Fibroblast of lung (primary cell): ENCODE results near the gene ATP6V0E1. TPM values are rescaled to one million over a fixed set of nuclear protein-coding genes. Genes with fewer than 3 reads are reported as not detected.

Source experiments
- DNase-seq, 2 donors: peaks; one replicate each; pipeline versions ENCODE4 v3.0.0 to v3.0.0-alpha.2; 2010; ENCODE audit warnings: low read depth in 2 of 2
- H2AFZ ChIP-seq: 2 replicates; pipeline ENCODE4 v1.5.1; 2012; ENCODE audit warnings: low read length, control low read depth, inconsistent platforms
- H3K27ac ChIP-seq: 2 replicates; pipeline ENCODE4 v1.5.1; 2011; ENCODE audit warnings: low read length, control low read depth; ENCODE audit not compliant: insufficient read depth
- H3K27me3 ChIP-seq: 2 replicates; pipeline ENCODE4 v1.5.1; 2011; ENCODE audit warnings: mild to moderate bottlenecking, low read length; ENCODE audit not compliant: control insufficient read depth, insufficient read depth
- H3K36me3 ChIP-seq: 2 replicates; pipeline ENCODE4 v1.5.1; 2011; ENCODE audit warnings: low read length; ENCODE audit not compliant: control insufficient read depth, insufficient read depth
- H3K4me1 ChIP-seq: 2 replicates; pipeline ENCODE4 v1.5.1; 2011; ENCODE audit warnings: low read length; ENCODE audit not compliant: control insufficient read depth, insufficient read depth; ENCODE audit errors: extremely low read depth
- H3K4me2 ChIP-seq: 2 replicates; pipeline ENCODE4 v1.5.1; 2011; ENCODE audit warnings: low read length, control low read depth; ENCODE audit not compliant: insufficient read depth; ENCODE audit errors: extremely low read depth
- H3K4me3 ChIP-seq, 4 experiments: fragments of 200-600 bp in 1 of 4; sonication (generic) in 1 of 4; replicated peaks in 1 of 4; 2 replicates each; pipeline ENCODE4 v1.5.1; 2011 to 2016; ENCODE audit warnings: low read length in 4 of 4, low read depth in 3 of 4, mild to moderate bottlenecking in 3 of 4, control low read depth in 2 of 4, inconsistent platforms in 1 of 4, mixed read lengths in 1 of 4; ENCODE audit not compliant: insufficient read depth in 1 of 4; ENCODE audit errors: control extremely low read depth in 1 of 4
- H3K79me2 ChIP-seq: 2 replicates; pipeline ENCODE4 v1.5.1; 2012; ENCODE audit warnings: mild to moderate bottlenecking, low read length, inconsistent platforms; ENCODE audit not compliant: control insufficient read depth, insufficient read depth
- H3K9ac ChIP-seq: 2 replicates; pipeline ENCODE4 v1.5.1; 2011; ENCODE audit warnings: mild to moderate bottlenecking, low read length, control low read depth; ENCODE audit not compliant: insufficient read depth
- H3K9me3 ChIP-seq: 2 replicates; pipeline ENCODE4 v1.5.1; 2012; ENCODE audit warnings: low read depth, low read length; ENCODE audit not compliant: control insufficient read depth, insufficient read depth
- H4K20me1 ChIP-seq: 2 replicates; pipeline ENCODE4 v1.5.1; 2011; ENCODE audit warnings: low read length; ENCODE audit not compliant: control insufficient read depth, insufficient read depth; ENCODE audit errors: extremely low read depth
- EZH2 ChIP-seq: IDR thresholded peaks from 2 replicates; pipeline ENCODE4 v1.5.1; 2012; ENCODE audit warnings: low read length, control low read depth, mild to moderate bottlenecking; ENCODE audit errors: missing control alignments
- polyA plus RNA-seq, 2 donors: library from polyadenylated mRNA; depleted of rRNA in 1 of 2; stranded (reverse) in 1 of 2; unstranded in 1 of 2; fragments of >200 nt; gene quantifications; 2 replicates each; pipeline ENCODE4 v1.2.1, GENCODE V29; 2011 to 2012; ENCODE audit warnings: missing spikeins in 1 of 2
- total RNA-seq: library from RNA; depleted of rRNA; stranded (reverse); fragments of >200 nt; gene quantifications from 2 replicates; pipeline ENCODE4 v1.2.1, GENCODE V29; 2014
- TF ChIP-seq, protein P1 (sequence below), 2 donors: IDR thresholded peaks in 1 of 2; conservative IDR thresholded peaks in 1 of 2; 1 replicate in 1 of 2; 2 replicates in 1 of 2; pipeline ENCODE4 v1.5.1; 2011 to 2012; ENCODE audit warnings: low read length in 2 of 2, control low read depth in 1 of 2, inconsistent platforms in 1 of 2, low read depth in 1 of 2, mild to moderate bottlenecking in 1 of 2

ATP6V0E1 gene
- total and polyA plus RNA-seq, 2 donors (not counting 1 experiment from before 2014, with no cell fraction given), result 377 to 635 TPM

DNA sequence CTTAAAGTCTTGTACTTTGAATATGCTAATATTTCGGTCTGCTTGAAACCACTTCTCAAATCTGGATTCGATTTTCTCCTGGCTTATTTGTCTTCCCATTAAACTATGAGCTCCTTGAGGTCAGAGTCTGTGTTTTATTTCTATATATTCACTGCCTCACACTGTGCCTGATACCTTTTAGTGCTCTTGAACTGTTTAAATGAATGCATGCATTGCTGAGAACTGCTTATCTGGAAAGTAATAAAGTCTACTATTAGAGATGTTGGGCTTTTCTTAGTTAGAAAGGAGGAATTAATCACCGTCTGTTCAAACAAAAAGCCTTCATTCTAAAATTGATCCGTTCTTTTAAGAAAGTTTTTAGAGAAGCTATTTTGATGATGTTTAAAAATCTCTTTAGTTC lies 78.6 kb downstream of the ATP6V0E1 start:
- Histone ChIP-seq H3K9ac (no peak overlapping the region), H3K27ac (no peak overlapping the region), H3K9me3 (no peaks in the 10 kb centered on the region), H3K4me3 (no peak overlapping the region), H3K36me3 (no peaks in the 10 kb centered on the region), H4K20me1 (no peaks in the 10 kb centered on the region), H3K27me3 (no peaks in the 10 kb centered on the region), H3K4me2 (no peak overlapping the region), H2AFZ (no peak overlapping the region), H3K4me1 (no peaks in the 10 kb centered on the region), H3K79me2 (peaks cover 18% of the 10 kb centered on the region)
- DNase-seq, result no peak
- TF ChIP-seq, protein P1, sequence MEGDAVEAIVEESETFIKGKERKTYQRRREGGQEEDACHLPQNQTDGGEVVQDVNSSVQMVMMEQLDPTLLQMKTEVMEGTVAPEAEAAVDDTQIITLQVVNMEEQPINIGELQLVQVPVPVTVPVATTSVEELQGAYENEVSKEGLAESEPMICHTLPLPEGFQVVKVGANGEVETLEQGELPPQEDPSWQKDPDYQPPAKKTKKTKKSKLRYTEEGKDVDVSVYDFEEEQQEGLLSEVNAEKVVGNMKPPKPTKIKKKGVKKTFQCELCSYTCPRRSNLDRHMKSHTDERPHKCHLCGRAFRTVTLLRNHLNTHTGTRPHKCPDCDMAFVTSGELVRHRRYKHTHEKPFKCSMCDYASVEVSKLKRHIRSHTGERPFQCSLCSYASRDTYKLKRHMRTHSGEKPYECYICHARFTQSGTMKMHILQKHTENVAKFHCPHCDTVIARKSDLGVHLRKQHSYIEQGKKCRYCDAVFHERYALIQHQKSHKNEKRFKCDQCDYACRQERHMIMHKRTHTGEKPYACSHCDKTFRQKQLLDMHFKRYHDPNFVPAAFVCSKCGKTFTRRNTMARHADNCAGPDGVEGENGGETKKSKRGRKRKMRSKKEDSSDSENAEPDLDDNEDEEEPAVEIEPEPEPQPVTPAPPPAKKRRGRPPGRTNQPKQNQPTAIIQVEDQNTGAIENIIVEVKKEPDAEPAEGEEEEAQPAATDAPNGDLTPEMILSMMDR (conservative IDR thresholded peaks at IDR 0.05 in 1 of 2, IDR thresholded peaks at IDR 0.05 in 1 of 2; ENCODE audit: low read depth in 1 of 2, low read length in 2 of 2), result no peak
- no peak for TF ChIP-seq EZH2

DNA sequence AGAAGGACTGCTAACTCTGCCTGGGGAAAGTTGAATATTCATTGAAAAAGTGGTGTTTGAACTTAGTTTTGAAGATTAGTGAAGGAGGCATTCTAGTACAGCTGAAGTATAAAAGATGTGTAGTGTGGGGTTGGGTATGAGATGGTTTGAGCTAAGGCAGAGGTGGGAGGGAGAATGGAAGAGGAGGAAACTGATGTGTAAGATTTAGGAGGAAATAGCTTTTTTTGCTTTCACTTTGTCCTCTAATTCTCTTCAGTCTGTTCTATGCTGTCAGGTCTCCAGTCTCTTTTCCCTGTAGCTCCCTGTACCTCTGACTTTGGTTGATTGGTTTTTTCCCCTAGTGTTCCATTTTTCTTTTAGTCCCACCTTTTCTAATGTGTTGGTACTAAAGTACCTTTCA lies 81.6 kb downstream of the ATP6V0E1 start:
- no peak overlapping the region for H3K9ac ChIP-seq
- no peaks in the 10 kb centered on the region for H3K36me3 ChIP-seq
- no peaks in the 10 kb centered on the region for H3K27me3 ChIP-seq
- H3K4me1 ChIP-seq, result no peaks in the 10 kb centered on the region
- H4K20me1 ChIP-seq, result no peaks in the 10 kb centered on the region
- H3K9me3 ChIP-seq, result no peaks in the 10 kb centered on the region
- no peak overlapping the region for H2AFZ ChIP-seq
- no peak overlapping the region for H3K27ac ChIP-seq
- TF ChIP-seq, protein P1 (conservative IDR thresholded peaks at IDR 0.05 in 1 of 2, IDR thresholded peaks at IDR 0.05 in 1 of 2; ENCODE audit: low read depth in 1 of 2, low read length in 2 of 2), result no peak
- TF ChIP-seq EZH2, result no peak
- no peak for DNase-seq
- no peak overlapping the region for H3K4me2 ChIP-seq
- H3K4me3 ChIP-seq, result no peak overlapping the region
- H3K79me2 ChIP-seq, result peaks cover 8% of the 10 kb centered on the region

DNA sequence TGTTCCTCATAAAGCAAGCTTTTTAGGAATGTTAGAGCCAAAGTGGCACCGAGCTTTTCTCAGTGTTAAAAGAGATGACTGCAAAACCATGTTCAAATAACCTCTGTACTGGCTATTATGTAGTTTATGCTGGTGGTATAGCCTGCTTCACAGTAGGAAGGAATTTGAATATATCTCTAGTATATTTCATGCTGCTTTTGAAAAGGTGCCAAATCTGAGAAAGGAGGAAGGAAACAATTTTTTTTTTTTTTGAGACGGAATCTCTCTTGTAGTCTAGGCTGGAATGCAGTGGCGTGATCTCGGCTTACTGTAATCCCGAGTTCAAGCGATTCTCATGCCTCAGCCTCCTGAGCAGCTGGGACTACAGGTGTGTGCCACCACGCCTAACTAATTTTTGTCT lies 86.1 kb downstream of the ATP6V0E1 start:
- no peaks in the 10 kb centered on the region for H4K20me1 ChIP-seq

More for the DNA sequence above, 86.1 kb downstream of the ATP6V0E1 start:
- no peaks in the 10 kb centered on the region for H3K27me3 ChIP-seq
- no peaks in the 10 kb centered on the region for H3K4me1 ChIP-seq
- H3K4me3 ChIP-seq, result no peak overlapping the region
- H3K27ac ChIP-seq, result no peak overlapping the region
- H3K9ac ChIP-seq, result no peak overlapping the region
- TF ChIP-seq, protein P1 (conservative IDR thresholded peaks at IDR 0.05 in 1 of 2, IDR thresholded peaks at IDR 0.05 in 1 of 2; ENCODE audit: low read depth in 1 of 2, low read length in 2 of 2), result no peak
- no peak for TF ChIP-seq EZH2
- H3K79me2 ChIP-seq, result no peaks in the 10 kb centered on the region
- H3K36me3 ChIP-seq, result no peaks in the 10 kb centered on the region
- no peaks in the 10 kb centered on the region for H3K9me3 ChIP-seq
- no peak for DNase-seq
- H3K4me2 ChIP-seq, result no peak overlapping the region
- no peak overlapping the region for H2AFZ ChIP-seq
